Stimulated activated CD4-positive, alpha-beta T cell treated with anti-CD3 and anti-CD28 coated beads, Interleukin-1b, Interleukin-23, amount 100 ng/mL, for 4 hours (primary cell): ENCODE data around the gene RUNDC3A.
A peak's percentile ranks its signal among the peaks of the same experiment; 100 is the strongest.
"Not testable (repeated sequence)": the region's sequence is repeated elsewhere in the genome, so short reads cannot be mapped to it uniquely, and the experiment has no call there.

ENCODE experiments used
- DNase-seq, 2 donors: peaks; one replicate each; pipeline ENCODE4 v3.0.0-alpha.2; 2020; ENCODE audit warnings: low read depth in 2 of 2

The RUNDC3A gene

GRCh38 chr17:44343510-44344209 is 35.3 kb downstream of the RUNDC3A start:
- DNase-seq = no peak

GRCh38 chr17:44344939-44345453 is 36.6 kb downstream of the RUNDC3A start, which contains the start of gene GRN:
Gene GRN (plus strand): TSS chr17:44345302. CDS start chr17:44349165, 3,863 bp downstream.
- DNase-seq = peak; percentile 68 to 72

GRCh38 chr17:44345454-44346026 is 37.1 kb downstream of the RUNDC3A start:
- peak in 1 of 2 donors; percentile 30 for DNase-seq

GRCh38 chr17:44346064-44346844 is 37.9 kb downstream of the RUNDC3A start:
- DNase-seq = no peak

- not testable (repeated sequence) for DNase-seq
These were observed 39.0 kb downstream of the RUNDC3A start for GRCh38 chr17:44347206-44348055.

- DNase-seq = no peak
These were observed 40.0 kb downstream of the RUNDC3A start for GRCh38 chr17:44348234-44348987.

- no peak for DNase-seq
These were observed 40.6 kb downstream of the RUNDC3A start for GRCh38 chr17:44348988-44349364.

- DNase-seq = no peak
These were observed 41.2 kb downstream of the RUNDC3A start for GRCh38 chr17:44349553-44350070.

GRCh38 chr17:44350733-44351226 is 42.4 kb downstream of the RUNDC3A start:
- peak; percentile 71 to 72 for DNase-seq

GRCh38 chr17:44351464-44351863 is 43.1 kb downstream of the RUNDC3A start:
- DNase-seq = no peak

- no peak for DNase-seq
These were observed 43.8 kb downstream of the RUNDC3A start for GRCh38 chr17:44351961-44352827.

GRCh38 chr17:44352828-44353671 is 44.6 kb downstream of the RUNDC3A start:
- DNase-seq = no peak

GRCh38 chr17:44353672-44354331 is 45.4 kb downstream of the RUNDC3A start:
- DNase-seq = no peak

GRCh38 chr17:44354582-44355561 is 46.5 kb downstream of the RUNDC3A start:
- peak; percentile 50 to 67 for DNase-seq

- DNase-seq = no peak
These were observed 47.3 kb downstream of the RUNDC3A start for GRCh38 chr17:44355642-44356099.

GRCh38 chr17:44356241-44356640 is 47.8 kb downstream of the RUNDC3A start:
- no peak for DNase-seq

GRCh38 chr17:44358066-44358465 is 49.7 kb downstream of the RUNDC3A start:
- DNase-seq = no peak
